SU-DHL-6 (cell line): ENCODE measurements around the gene NFATC4.

Source experiments
- H2AFZ ChIP-seq: fragments of 200-600 bp; sonication (generic); 2 replicates; pipeline ENCODE4 v1.6.1; 2014; ENCODE audit warnings: low read depth, mild to moderate bottlenecking, moderate library complexity, mixed read lengths, antibody characterized with exemption, low read length; ENCODE audit not compliant: severe bottlenecking
- H3F3A ChIP-seq: fragments of 200-600 bp; shearing (Covaris generic); 2 replicates; pipeline ENCODE4 v1.6.0; 2016; ENCODE audit warnings: antibody characterized with exemption, mild to moderate bottlenecking; ENCODE audit not compliant: insufficient read depth
- H3K27ac ChIP-seq: fragments of 200-600 bp; sonication (generic); 2 replicates; pipeline ENCODE4 v1.5.1; 2016; ENCODE audit warnings: low read depth, mild to moderate bottlenecking, low read length, moderate library complexity, mixed read lengths
- H3K27me3 ChIP-seq: fragments of 200-600 bp; sonication (generic), shearing (Covaris generic); 2 replicates; pipeline ENCODE4 v1.6.0; 2014; ENCODE audit warnings: mild to moderate bottlenecking, low read length
- H3K36me3 ChIP-seq: fragments of 200-600 bp; sonication (generic); 2 replicates; pipeline ENCODE4 v1.6.1; 2014; ENCODE audit warnings: mild to moderate bottlenecking, low read length, mixed read lengths
- H3K4me2 ChIP-seq: fragments of 300-600, 200-600 bp; shearing (Covaris generic), sonication (generic); 2 replicates; pipeline ENCODE4 v1.6.0; 2014; ENCODE audit warnings: low read length, low read depth, mild to moderate bottlenecking; ENCODE audit not compliant: poor library complexity, severe bottlenecking
- H3K4me3 ChIP-seq: fragments of 200-600 bp; sonication (generic); 2 replicates; pipeline ENCODE4 v1.5.1; 2014; ENCODE audit warnings: antibody characterized with exemption, low read length, mild to moderate bottlenecking, mixed read lengths; ENCODE audit not compliant: insufficient read depth, poor library complexity, severe bottlenecking
- H3K79me2 ChIP-seq: fragments of 200-600 bp; sonication (generic); 2 replicates; pipeline ENCODE4 v1.6.1; 2014; ENCODE audit warnings: mild to moderate bottlenecking, low read length, moderate library complexity; ENCODE audit not compliant: insufficient read depth
- H3K9ac ChIP-seq: fragments of 200-600 bp; sonication (generic); 2 replicates; pipeline ENCODE4 v1.7.0; 2014; ENCODE audit warnings: mild to moderate bottlenecking, low read length
- H3K9me2 ChIP-seq: fragments of 200-600 bp; sonication (generic); replicated peaks from 2 replicates; pipeline ENCODE4 v1.6.1; 2014; ENCODE audit warnings: low read length; ENCODE audit not compliant: insufficient read depth
- H3K9me3 ChIP-seq: fragments of 200-600 bp; sonication (generic); 2 replicates; pipeline ENCODE4 v1.6.1; 2014; ENCODE audit warnings: low read length, mixed read lengths; ENCODE audit not compliant: insufficient read depth
- H4K20me1 ChIP-seq: fragments of 200-600 bp; sonication (generic); 2 replicates; pipeline ENCODE4 v1.6.1; 2014; ENCODE audit warnings: low read depth, mild to moderate bottlenecking, antibody characterized with exemption, low read length, moderate library complexity, mixed read lengths
- CTCF ChIP-seq: fragments of 200-600 bp; sonication (generic); IDR thresholded peaks from one replicate; pipeline ENCODE4 v1.5.1; 2017; ENCODE audit warnings: antibody characterized with exemption, mild to moderate bottlenecking, low read length, moderate library complexity; ENCODE audit not compliant: insufficient read depth, poor library complexity, severe bottlenecking
- EZH2phosphoT487 ChIP-seq: fragments of 200-600 bp; sonication (generic), shearing (Covaris generic); conservative IDR thresholded peaks from 2 replicates; pipeline ENCODE4 v1.6.1; 2018; ENCODE audit warnings: mild to moderate bottlenecking, antibody characterized with exemption, low read length, moderate library complexity, mixed read lengths

Gene NFATC4

GRCh38 chr14:24323341-24323740, 44.6 kb upstream of the NFATC4 start:
- H3K4me2 ChIP-seq: no peak overlapping the region
- H3K79me2 ChIP-seq: no peaks in the 10 kb centered on the region
- H3K27ac ChIP-seq: no peak overlapping the region
- no peak overlapping the region for H3K4me3 ChIP-seq
- no peaks in the 10 kb centered on the region for H3K9me2 ChIP-seq
- no peaks in the 10 kb centered on the region for H3K9me3 ChIP-seq
- H3K27me3 ChIP-seq: no peaks in the 10 kb centered on the region
- H4K20me1 ChIP-seq: no peaks in the 10 kb centered on the region
- no peak overlapping the region for H2AFZ ChIP-seq
- TF ChIP-seq EZH2phosphoT487 (no peak), CTCF (no peak)
- H3K9ac ChIP-seq: no peak overlapping the region
- no peaks in the 10 kb centered on the region for H3F3A ChIP-seq
- H3K36me3 ChIP-seq: no peaks in the 10 kb centered on the region

DNA sequence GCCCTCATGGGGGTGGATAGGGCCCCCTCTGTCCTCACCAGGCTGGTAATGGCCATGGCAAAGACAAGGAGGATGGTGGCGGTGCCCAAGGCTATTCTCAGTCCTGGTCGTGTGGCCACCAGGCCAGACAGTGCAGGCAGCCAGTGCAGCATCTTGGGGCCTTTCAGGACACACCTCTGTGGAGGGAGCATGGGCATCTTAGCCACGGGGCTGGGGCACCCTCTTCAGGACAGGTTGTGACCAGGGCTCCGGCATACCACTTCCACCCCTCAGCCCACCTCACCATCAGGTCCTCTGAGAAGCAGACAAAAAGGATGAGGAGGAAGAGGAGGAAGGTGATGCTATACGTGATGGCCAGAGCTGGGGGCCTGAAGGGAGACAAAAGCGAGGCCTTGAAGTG, 44.0 kb upstream of the NFATC4 start:
- Histone ChIP-seq H3K27ac (no peak overlapping the region), H4K20me1 (no peaks in the 10 kb centered on the region), H3K27me3 (no peaks in the 10 kb centered on the region), H3K4me2 (no peak overlapping the region), H3F3A (no peaks in the 10 kb centered on the region), H3K9me3 (no peaks in the 10 kb centered on the region), H3K9me2 (no peaks in the 10 kb centered on the region), H3K9ac (no peak overlapping the region), H3K36me3 (no peaks in the 10 kb centered on the region), H3K79me2 (no peaks in the 10 kb centered on the region), H3K4me3 (no peak overlapping the region), H2AFZ (no peak overlapping the region)
- TF ChIP-seq EZH2phosphoT487 (no peak), CTCF (no peak)

DNA sequence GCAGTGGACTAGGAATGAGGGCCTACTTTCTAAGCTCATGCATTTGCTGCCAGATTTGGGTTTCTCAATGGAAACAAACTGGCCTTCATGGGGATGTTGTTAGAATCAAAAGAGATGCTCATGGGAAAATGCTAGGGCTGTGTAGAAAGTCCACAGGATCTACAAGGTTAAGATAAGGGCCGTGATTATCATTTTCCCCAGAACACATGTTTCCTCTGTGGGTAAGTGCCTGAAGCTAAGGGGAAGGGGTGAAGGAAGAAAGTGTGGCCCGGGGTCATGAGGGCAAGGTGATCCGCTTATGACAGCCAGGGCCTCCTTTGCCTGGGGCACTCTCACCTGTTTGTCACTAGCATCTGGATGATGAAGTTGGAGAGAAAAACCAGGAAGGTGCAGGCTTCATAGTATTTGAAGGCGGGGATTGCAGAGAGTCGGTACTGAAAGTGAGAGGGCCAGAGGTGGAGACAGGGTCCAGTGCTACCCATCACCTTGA, 42.9 kb upstream of the NFATC4 start:
- H3K4me3 ChIP-seq: no peak overlapping the region
- TF ChIP-seq CTCF: no peak
- no peak for TF ChIP-seq EZH2phosphoT487
- no peaks in the 10 kb centered on the region for H3K27me3 ChIP-seq
- H3K36me3 ChIP-seq: no peaks in the 10 kb centered on the region
- H3K9me2 ChIP-seq: no peaks in the 10 kb centered on the region
- no peaks in the 10 kb centered on the region for H3K79me2 ChIP-seq
- no peak overlapping the region for H3K27ac ChIP-seq
- no peak overlapping the region for H3K4me2 ChIP-seq
- H4K20me1 ChIP-seq: no peaks in the 10 kb centered on the region
- H3K9ac ChIP-seq: no peak overlapping the region
- no peak overlapping the region for H2AFZ ChIP-seq
- no peaks in the 10 kb centered on the region for H3F3A ChIP-seq
- no peaks in the 10 kb centered on the region for H3K9me3 ChIP-seq

DNA sequence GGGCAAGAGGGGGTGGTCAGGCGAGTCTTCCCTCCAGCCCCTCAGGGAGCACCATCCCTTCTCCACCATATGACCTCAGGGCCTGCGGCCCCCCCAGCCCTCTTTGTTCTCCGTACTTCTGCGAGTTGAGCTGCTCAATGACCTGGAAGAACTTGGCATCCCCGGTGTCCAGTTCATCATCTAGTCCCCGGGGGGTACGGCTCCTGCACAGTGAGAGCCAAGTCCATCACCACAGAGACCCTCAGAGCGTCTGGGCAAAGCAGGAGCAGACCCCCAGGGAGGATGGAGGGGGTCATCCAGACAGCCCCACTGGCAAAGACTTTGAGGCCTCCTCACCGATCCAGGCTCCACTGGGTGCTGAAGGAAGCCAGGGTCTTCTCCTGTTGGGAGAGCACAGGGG, 42.0 kb upstream of the NFATC4 start:
- Histone ChIP-seq H3K9ac (no peak overlapping the region), H3K27me3 (no peaks in the 10 kb centered on the region), H3K27ac (no peak overlapping the region), H4K20me1 (no peaks in the 10 kb centered on the region), H3K9me2 (no peaks in the 10 kb centered on the region), H3K36me3 (no peaks in the 10 kb centered on the region), H3K79me2 (no peaks in the 10 kb centered on the region), H3K9me3 (no peaks in the 10 kb centered on the region), H3F3A (no peaks in the 10 kb centered on the region), H2AFZ (no peak overlapping the region), H3K4me3 (no peak overlapping the region), H3K4me2 (no peak overlapping the region)
- TF ChIP-seq CTCF (no peak), EZH2phosphoT487 (no peak)
